Adrenal gland (tissue), 12 donors: Measurements from ENCODE around the gene SCUBE1. TPM values are rescaled to one million over a fixed set of nuclear protein-coding genes. Genes with fewer than 3 reads are reported as not detected.
"Not testable (repeated sequence)": the region's sequence is repeated elsewhere in the genome, so short reads cannot be mapped to it uniquely, and the experiment has no call there.

Experiments used
- DNase-seq, 7 donors: peaks; one replicate each; pipeline ENCODE4 v3.0.0-alpha.2; 2019 to 2020
- H3K27ac ChIP-seq, 5 donors: fragments of 200-600 bp; sonication (generic) in 4 of 5; 1 replicate in 3 of 5; 2 replicates in 2 of 5; pipeline versions ENCODE4 v1.5.1 to v1.8.0; 2016 to 2020; ENCODE audit warnings: mild to moderate bottlenecking in 1 of 5
- H3K27me3 ChIP-seq: fragments of 200-600 bp; 2 replicates; pipeline ENCODE4 v1.8.0; 2021
- H3K36me3 ChIP-seq, 2 donors: fragments of 200-600 bp; replicated peaks in 1 of 2; 1 replicate in 1 of 2; 2 replicates in 1 of 2; pipeline versions ENCODE4 v1.5.1 to v1.8.0; 2018 to 2022
- H3K4me1 ChIP-seq, 2 donors: fragments of 200-600 bp; replicated peaks in 1 of 2; 1 replicate in 1 of 2; 2 replicates in 1 of 2; pipeline versions ENCODE4 v1.5.1 to v1.8.0; 2018 to 2021
- H3K4me3 ChIP-seq, 4 donors: fragments of 200-600 bp; sonication (generic) in 3 of 4; one replicate each; pipeline ENCODE4 v1.5.1; 2016 to 2018
- H3K9me3 ChIP-seq, 3 donors: fragments of 200-600 bp; sonication (generic) in 1 of 3; replicated peaks in 1 of 3; 1 replicate in 2 of 3; 2 replicates in 1 of 3; pipeline versions ENCODE4 v1.5.1 to v1.8.0; 2016 to 2021
- CTCF ChIP-seq, 6 experiments: fragments of 450-650 bp in 4 of 6; fragments of 200-600 bp in 2 of 6; sonication (generic) in 1 of 6; IDR thresholded peaks; 1 replicate in 5 of 6; 2 replicates in 1 of 6; pipeline versions ENCODE4 v1.5.1 to v1.8.0; 2016 to 2021; ENCODE audit warnings: antibody characterized with exemption in 6 of 6, mild to moderate bottlenecking in 2 of 6, moderate library complexity in 1 of 6
- POLR2A ChIP-seq, 2 donors: fragments of 450-650 bp; IDR thresholded peaks; one replicate each; pipeline ENCODE4 v1.6.1; 2017; ENCODE audit warnings: antibody characterized with exemption in 2 of 2, mild to moderate bottlenecking in 2 of 2, moderate library complexity in 1 of 2
- WGBS, 4 donors: extraction: QIAGEN DNeasy Blood & Tissue Kit in 2 of 4; methylation state at CpG; one replicate each; pipeline versions ENCODE4 v1.1.5 to v1.1.7; 2013 to 2017; 5-methylcytosine and 5-hydroxymethylcytosine counted together
- intact Hi-C, 2 donors: fragments of 100-400 bp; cut with DNase I; formaldehyde crosslinking; loops; one replicate each; pipeline versions ENCODE4 v1.14.1 to v1.15.0; 2022 to 2023
- polyA plus RNA-seq, 3 donors: library from polyadenylated mRNA; stranded (reverse); fragments of 200-250 nt in 2 of 3; fragments of 350-450 nt in 1 of 3; fragmentation: Illumina TruSeq in 1 of 3; extraction: RNeasy Lipid Tissue Mini Kit (QIAGEN cat#74804) in 1 of 3; gene quantifications; one replicate each; pipeline ENCODE4 v1.2.3, GENCODE V29; 2013 to 2014
- total RNA-seq, 9 donors: library from RNA; depleted of rRNA in 4 of 9; stranded (reverse); fragments of >200 nt in 4 of 9; fragments of 120-200 nt in 1 of 9; fragmentation: NEBNext Ultra II Directional in 1 of 9; extraction: Animal tissue kit (Norgen Biotek cat#: 25700) in 1 of 9; gene quantifications; one replicate each; pipeline versions ENCODE4 v1.1.0 to v1.2.4, GENCODE V29; 2013 to 2023
- donor health status: healthy with polysubstance abuse.
- donor health status: Bipolar disorder and iron deficiency.
- donor health status: DM: yes; HTN: yes; CAD: no.
- donor health status: DM: no; HTN: no; CAD: no.
- donor health status: DM: no; HTN: no; CAD: no.
- donor health status: DM: yes; HTN: yes; CAD: no.

SCUBE1 gene
- total and polyA plus RNA-seq, 12 donors, result 1.4 to 34.0 (median 8.8) TPM

GRCh38 chr22:43287441-43287840 lies 55.7 kb downstream of the SCUBE1 start:
- Histone ChIP-seq H3K9me3 (no peaks in the 10 kb centered on the region), H3K27me3 (no peaks in the 10 kb centered on the region), H3K4me1 (peaks cover 0 to 18% of the 10 kb centered on the region in 2 donors), H3K36me3 (no peaks in the 10 kb centered on the region), H3K27ac (no peak overlapping the region), H3K4me3 (no peak overlapping the region)
- no peak for TF ChIP-seq POLR2A (IDR thresholded peaks at IDR 0.05)
- WGBS, 4 donors, result 86 to 92% (median 88%) methylated on average over 4 of the region's 4 CpGs; no CpG with 5 or more reads in 1 of the 4 donors
- no peak for DNase-seq
- intact Hi-C loops, result loop anchor here in 1 of 2 donors (10.0 kb wide), 1 partner anchor 47 kb away; no protein-coding TSS in a partner anchor

GRCh38 chr22:43281394-43281793 lies 61.8 kb downstream of the SCUBE1 start:
- intact Hi-C loops, result loop anchor here in 1 of 2 donors (10.0 kb wide), 1 partner anchor 53 kb away; no protein-coding TSS in a partner anchor

GRCh38 chr22:43280523-43280886 lies 62.7 kb downstream of the SCUBE1 start:
- intact Hi-C loops, result loop anchor here in 1 of 2 donors (10.0 kb wide), 1 partner anchor 54 kb away; no protein-coding TSS in a partner anchor
- not testable (repeated sequence) for H3K4me1 ChIP-seq, H3K9me3 ChIP-seq, H3K36me3 ChIP-seq, H3K4me3 ChIP-seq, H3K27ac ChIP-seq, H3K27me3 ChIP-seq, DNase-seq
- WGBS, 4 donors, result 60 to 88% (median 73%) methylated on average over 3 of the region's 3 CpGs

More at GRCh38 chr22:43281394-43281793, 61.8 kb downstream of the SCUBE1 start:
- Histone ChIP-seq H3K36me3 (no peaks in the 10 kb centered on the region), H3K4me1 (no peaks in the 10 kb centered on the region), H3K27ac (no peak overlapping the region), H3K9me3 (no peaks in the 10 kb centered on the region), H3K27me3 (no peaks in the 10 kb centered on the region), H3K4me3 (no peak overlapping the region)
- WGBS, 4 donors, result 49 to 96% (median 68%) methylated on average over 2 of the region's 2 CpGs
- DNase-seq, result no peak
- no peak for TF ChIP-seq POLR2A (IDR thresholded peaks at IDR 0.05)
- TF ChIP-seq CTCF (IDR thresholded peaks at IDR 0.05), result no peak

- Histone ChIP-seq H3K27me3 (no peaks in the 10 kb centered on the region), H3K4me1 (no peaks in the 10 kb centered on the region), H3K9me3 (no peaks in the 10 kb centered on the region), H3K4me3 (no peak overlapping the region), H3K27ac (no peak overlapping the region), H3K36me3 (no peaks in the 10 kb centered on the region)
- WGBS, 4 donors, result 79 to 90% (median 83%) methylated on average over 17 to 20 of the region's 20 CpGs
- intact Hi-C loops, result loop anchor here in 1 of 2 donors (10.0 kb wide), 2 partner anchors 55 to 105 kb away; no protein-coding TSS in a partner anchor
- DNase-seq, result no peak
- TF ChIP-seq POLR2A (IDR thresholded peaks at IDR 0.05), result no peak
- TF ChIP-seq CTCF (IDR thresholded peaks at IDR 0.05), result no peak
Measured at GRCh38 chr22:43279867-43280522, 63.2 kb downstream of the SCUBE1 start.

GRCh38 chr22:43277987-43278601 lies 65.1 kb downstream of the SCUBE1 start:
- Histone ChIP-seq H3K9me3 (no peaks in the 10 kb centered on the region), H3K4me1 (peaks cover 0 to 3% of the 10 kb centered on the region in 2 donors), H3K4me3 (no peak overlapping the region), H3K36me3 (no peaks in the 10 kb centered on the region), H3K27ac (no peak overlapping the region), H3K27me3 (no peaks in the 10 kb centered on the region)
- WGBS, 4 donors, result 77 to 98% (median 81%) methylated on average over 9 to 13 of the region's 13 CpGs
- no peak for TF ChIP-seq CTCF (IDR thresholded peaks at IDR 0.05)
- no peak for TF ChIP-seq POLR2A (IDR thresholded peaks at IDR 0.05)
- intact Hi-C loops, result loop anchor here in 1 of 2 donors (10.0 kb wide), 1 partner anchor 107 kb away; no protein-coding TSS in a partner anchor
- no peak for DNase-seq
